ENCODE measurements around the gene KRTAP21-3.
"Not testable (repeated sequence)": the region's sequence is repeated elsewhere in the genome, so short reads cannot be mapped to it uniquely, and the experiment has no call there.

DNA sequence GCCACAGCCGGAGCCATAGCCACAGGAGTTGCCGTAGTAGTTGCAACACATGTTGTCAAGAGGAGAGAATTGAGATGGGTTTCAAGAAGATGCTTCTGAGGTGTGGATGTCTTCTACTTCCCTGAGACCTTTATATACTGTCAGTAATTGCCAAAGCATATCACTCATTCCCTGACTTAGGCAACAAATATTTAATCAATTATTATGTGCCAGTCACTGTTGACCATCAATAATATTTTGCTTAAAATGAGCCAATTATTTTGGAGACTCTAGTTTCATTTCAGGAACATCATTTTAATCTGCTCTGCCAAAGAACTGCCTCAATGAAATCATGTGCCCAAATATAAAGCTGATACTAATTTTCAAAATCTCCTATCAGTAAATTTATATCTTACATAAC, 36.8 kb upstream of the KRTAP21-3 start, which contains the start of gene KRTAP21-1:
- TF ChIP-seq POLR2A (IDR thresholded peaks at IDR 0.05; ENCODE audit: low read depth, low read length); MYC (IDR thresholded peaks at IDR 0.05; ENCODE audit: low read depth, low read length); POLR2AphosphoS5 (IDR thresholded peaks at IDR 0.05; ENCODE audit: insufficient read depth, low read depth, low read length); EZH2 (IDR thresholded peaks at IDR 0.05; ENCODE audit: borderline replicate concordance, low read depth, low read length, severe bottlenecking); JUN (IDR thresholded peaks at IDR 0.05; ENCODE audit: borderline replicate concordance, insufficient read depth, insufficient read length, low read depth); FOS (IDR thresholded peaks at IDR 0.05; ENCODE audit: borderline replicate concordance, insufficient read depth, low read length): not testable (repeated sequence)
- TF ChIP-seq, protein P1, sequence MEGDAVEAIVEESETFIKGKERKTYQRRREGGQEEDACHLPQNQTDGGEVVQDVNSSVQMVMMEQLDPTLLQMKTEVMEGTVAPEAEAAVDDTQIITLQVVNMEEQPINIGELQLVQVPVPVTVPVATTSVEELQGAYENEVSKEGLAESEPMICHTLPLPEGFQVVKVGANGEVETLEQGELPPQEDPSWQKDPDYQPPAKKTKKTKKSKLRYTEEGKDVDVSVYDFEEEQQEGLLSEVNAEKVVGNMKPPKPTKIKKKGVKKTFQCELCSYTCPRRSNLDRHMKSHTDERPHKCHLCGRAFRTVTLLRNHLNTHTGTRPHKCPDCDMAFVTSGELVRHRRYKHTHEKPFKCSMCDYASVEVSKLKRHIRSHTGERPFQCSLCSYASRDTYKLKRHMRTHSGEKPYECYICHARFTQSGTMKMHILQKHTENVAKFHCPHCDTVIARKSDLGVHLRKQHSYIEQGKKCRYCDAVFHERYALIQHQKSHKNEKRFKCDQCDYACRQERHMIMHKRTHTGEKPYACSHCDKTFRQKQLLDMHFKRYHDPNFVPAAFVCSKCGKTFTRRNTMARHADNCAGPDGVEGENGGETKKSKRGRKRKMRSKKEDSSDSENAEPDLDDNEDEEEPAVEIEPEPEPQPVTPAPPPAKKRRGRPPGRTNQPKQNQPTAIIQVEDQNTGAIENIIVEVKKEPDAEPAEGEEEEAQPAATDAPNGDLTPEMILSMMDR (IDR thresholded peaks at IDR 0.05; ENCODE audit: extremely low read depth in 1 of 2, insufficient read depth in 1 of 2, low read depth in 1 of 2, low read length in 2 of 2), result not testable (repeated sequence)
- TF ChIP-seq, protein P2, sequence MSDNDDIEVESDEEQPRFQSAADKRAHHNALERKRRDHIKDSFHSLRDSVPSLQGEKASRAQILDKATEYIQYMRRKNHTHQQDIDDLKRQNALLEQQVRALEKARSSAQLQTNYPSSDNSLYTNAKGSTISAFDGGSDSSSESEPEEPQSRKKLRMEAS (IDR thresholded peaks at IDR 0.05; ENCODE audit: insufficient read depth, insufficient read length), result not testable (repeated sequence)
